ENCODE data around the gene AMFR. TPM values are rescaled to one million over a fixed set of nuclear protein-coding genes. Genes with fewer than 3 reads are reported as not detected.

AMFR gene
- total and polyA plus RNA-seq, 2 of the 8 experiments (the other 6 are each of a cell fraction or from before 2014, with no cell fraction given), result 18.6 to 21.7 TPM

- Histone ChIP-seq H3K4ac (replicated peaks; ENCODE audit: insufficient read length, low read depth, low read length) (no peak overlapping the region), H3K9me3 (ENCODE audit: insufficient read depth in 2 of 2, low read depth in 1 of 2, low read length in 1 of 2) (no peaks in the 10 kb centered on the region), H3K36me3 (ENCODE audit: control insufficient read depth in 2 of 4, insufficient read depth in 4 of 4, low read length in 3 of 4) (no peaks in the 10 kb centered on the region), H3K56ac (replicated peaks; ENCODE audit: insufficient read length, low read depth, low read length) (no peak overlapping the region), H4K8ac (ENCODE audit: extremely low read depth, insufficient read depth, low read length) (no peak overlapping the region), H3K4me3 (ENCODE audit: extremely low read depth in 1 of 4, insufficient read depth in 2 of 4, low read depth in 3 of 4, low read length in 4 of 4) (no peak overlapping the region), H2BK15ac (ENCODE audit: low read length) (no peak overlapping the region), H4K91ac (replicated peaks; ENCODE audit: insufficient read length, low read length) (no peak overlapping the region), H4K5ac (ENCODE audit: insufficient read length, low read depth, low read length) (no peak overlapping the region), H3K4me2 (ENCODE audit: insufficient read depth in 1 of 2, low read depth in 2 of 2, low read length in 2 of 2) (no peak overlapping the region), H3K4me1 (replicated peaks in 1 of 4; ENCODE audit: control insufficient read depth in 3 of 4, insufficient read depth in 4 of 4, low read length in 3 of 4) (peaks cover 0 to 11% (median 5%) of the 10 kb centered on the region in 4 experiments; a peak in 3 of 7 replicates), H3K79me1 (ENCODE audit: low read depth, low read length) (0 out of 2 replicates have a peak, but pooled peaks cover 2% of the 10 kb centered on the region), H3K23me2 (ENCODE audit: low read depth, low read length) (0 out of 2 replicates have a peak, but pooled peaks cover 1% of the 10 kb centered on the region), H3K9ac (replicated peaks in 1 of 4; ENCODE audit: extremely low read depth in 1 of 4, low read depth in 3 of 4, low read length in 3 of 4) (no peak overlapping the region), H3K14ac (ENCODE audit: insufficient read length) (no peak overlapping the region), H2AK5ac (ENCODE audit: low read depth, low read length) (no peak overlapping the region), H3K18ac (ENCODE audit: extremely low read depth, low read length) (no peak overlapping the region), H3K27me3 (replicated peaks in 1 of 4; ENCODE audit: control insufficient read depth in 3 of 4, extremely low read depth in 1 of 4, insufficient read depth in 3 of 4, low read length in 3 of 4) (no peaks in the 10 kb centered on the region), H2BK5ac (ENCODE audit: low read depth, low read length) (no peak overlapping the region), H2BK12ac (ENCODE audit: low read depth, low read length) (no peak overlapping the region), H3K27ac (ENCODE audit: low read depth, low read length) (no peak overlapping the region), H3K23ac (ENCODE audit: insufficient read length) (no peak overlapping the region), H3K79me2 (ENCODE audit: control insufficient read depth in 1 of 2, insufficient read depth in 2 of 2, low read length in 2 of 2) (peaks cover 0 to 18% of the 10 kb centered on the region in 2 experiments; a peak in 1 of 4 replicates), H2BK20ac (ENCODE audit: low read length) (no peak overlapping the region), H2BK120ac (replicated peaks; ENCODE audit: low read depth, low read length) (no peak overlapping the region), H4K20me1 (replicated peaks in 1 of 2; ENCODE audit: control insufficient read depth in 1 of 2, insufficient read depth in 2 of 2, low read length in 2 of 2) (no peaks in the 10 kb centered on the region), H2AFZ (ENCODE audit: low read length) (no peak overlapping the region)
- POLR2A ChIA-PET (ENCODE audit: partially characterized antibody), result no interaction called here
- CTCF ChIA-PET (ENCODE audit: partially characterized antibody), result no interaction called here
- FAIRE-seq, result no peak
- TF ChIP-seq BRCA1 (IDR thresholded peaks at IDR 0.05; ENCODE audit: low read depth, low read length) (no peak), RNF2 (IDR thresholded peaks at IDR 0.05; ENCODE audit: borderline replicate concordance, low read depth, low read length, missing control alignments, poor library complexity, severe bottlenecking) (no peak)
- no peak for DNase-seq (ENCODE audit: low read depth in 1 of 2, low spot score in 2 of 2)
- WGBS, 2 experiments (ENCODE audit: extremely low coverage in 1 of 2, insufficient coverage in 1 of 2, insufficient read length in 1 of 2, insufficient replicate concordance in 2 of 2, low coverage in 1 of 2, low lambda C conversion rate in 2 of 2, missing lambda C conversion rate in 1 of 2), result 90% methylated on average over 4 of the region's 4 CpGs; no CpG with 5 or more reads in 1 of the 2 experiments
Observed at GRCh38 chr16:56417138-56417537, 8.2 kb downstream of the AMFR start.
